Left ventricle myocardium inferior (tissue), 1 donor: ENCODE data around the gene ADARB1. TPM values are rescaled to one million over a fixed set of nuclear protein-coding genes. Genes with fewer than 3 reads are reported as not detected.

Source experiments
- DNase-seq: peaks from one replicate; pipeline ENCODE4 v3.0.0-alpha.2; 2020
- H3K27ac ChIP-seq: fragments of 200-600 bp; replicated peaks from 2 replicates; pipeline ENCODE4 v1.8.0; 2021
- H3K27me3 ChIP-seq: fragments of 200-600 bp; 2 replicates; pipeline ENCODE4 v1.8.0; 2021; ENCODE audit warnings: low read depth
- H3K36me3 ChIP-seq: fragments of 200-600 bp; 2 replicates; pipeline ENCODE4 v1.8.0; 2021
- H3K4me1 ChIP-seq: fragments of 200-600 bp; 2 replicates; pipeline ENCODE4 v1.8.0; 2021
- H3K4me3 ChIP-seq: fragments of 200-600 bp; 2 replicates; pipeline ENCODE4 v1.8.0; 2021; ENCODE audit warnings: mild to moderate bottlenecking, moderate library complexity
- H3K9me3 ChIP-seq: fragments of 200-600 bp; replicated peaks from 2 replicates; pipeline ENCODE4 v1.8.0; 2021
- CTCF ChIP-seq: fragments of 200-600 bp; IDR thresholded peaks from 2 replicates; pipeline ENCODE4 v1.8.0; 2021; ENCODE audit warnings: antibody characterized with exemption, mild to moderate bottlenecking, borderline replicate concordance
- intact Hi-C: fragments of 100-400 bp; cut with micrococcal nuclease; formaldehyde crosslinking; loops from one replicate; pipeline ENCODE4 v1.11.0; 2022
- total RNA-seq: library from RNA; stranded (reverse); fragmentation: NEBNext Ultra II Directional; extraction: Animal tissue kit (Norgen Biotek cat#: 25700); gene quantifications from one replicate; pipeline ENCODE4 v1.2.1, GENCODE V29; 2021
- donor health status: DM: no; HTN: yes; CAD: no; lungs with severe emphysema.

The ADARB1 gene
- total RNA-seq, 1 donor from 2014 or later: 15.5 TPM

GRCh38 chr21:45244799-45245340, 170.5 kb downstream of the ADARB1 start:
- intact Hi-C loops: no loop called here

GRCh38 chr21:45246386-45247320, 172.3 kb downstream of the ADARB1 start:
- no peak overlapping the region for H3K27ac ChIP-seq
- peaks cover 10% of the 10 kb centered on the region for H3K4me1 ChIP-seq
- H3K27me3 ChIP-seq: peaks cover 22% of the 10 kb centered on the region
- no peak for DNase-seq
- no peak overlapping the region for H3K4me3 ChIP-seq
- H3K36me3 ChIP-seq: no peaks in the 10 kb centered on the region
- intact Hi-C loops: no loop called here
- H3K9me3 ChIP-seq: peaks cover 32% of the 10 kb centered on the region
- TF ChIP-seq CTCF: no peak

More at GRCh38 chr21:45244799-45245340, 170.5 kb downstream of the ADARB1 start:
- peaks cover 10% of the 10 kb centered on the region for H3K4me1 ChIP-seq
- peaks cover 44% of the 10 kb centered on the region for H3K9me3 ChIP-seq
- H3K27me3 ChIP-seq: peaks cover 22% of the 10 kb centered on the region
- no peak overlapping the region for H3K4me3 ChIP-seq
- no peaks in the 10 kb centered on the region for H3K36me3 ChIP-seq
- no peak overlapping the region for H3K27ac ChIP-seq
- no peak for DNase-seq
- no peak for TF ChIP-seq CTCF

GRCh38 chr21:45248301-45248892, 174.0 kb downstream of the ADARB1 start:
- Histone ChIP-seq H3K36me3 (no peaks in the 10 kb centered on the region), H3K27ac (no peak overlapping the region), H3K4me3 (peak overlapping the region; percentile 48), H3K4me1 (peaks cover 10% of the 10 kb centered on the region), H3K27me3 (peaks cover 31% of the 10 kb centered on the region), H3K9me3 (peaks cover 14% of the 10 kb centered on the region)
- no peak for TF ChIP-seq CTCF
- DNase-seq: no peak
- intact Hi-C loops: no loop called here

- Histone ChIP-seq H3K4me3 (peak overlapping the region; percentile 48), H3K27me3 (peaks cover 34% of the 10 kb centered on the region), H3K4me1 (peaks cover 10% of the 10 kb centered on the region), H3K9me3 (peaks cover 9% of the 10 kb centered on the region), H3K27ac (no peak overlapping the region), H3K36me3 (no peaks in the 10 kb centered on the region)
- intact Hi-C loops: no loop called here
- DNase-seq: no peak
- TF ChIP-seq CTCF: no peak
Measured at GRCh38 chr21:45248893-45249381, 174.6 kb downstream of the ADARB1 start.

- Histone ChIP-seq H3K27ac (no peak overlapping the region), H3K36me3 (no peaks in the 10 kb centered on the region), H3K4me3 (no peak overlapping the region), H3K4me1 (peaks cover 10% of the 10 kb centered on the region), H3K27me3 (peaks cover 38% of the 10 kb centered on the region), H3K9me3 (peaks cover 2% of the 10 kb centered on the region)
- DNase-seq: no peak
- intact Hi-C loops: no loop called here
- no peak for TF ChIP-seq CTCF
Measured at GRCh38 chr21:45249626-45250025, 175.2 kb downstream of the ADARB1 start.
